HEK293 (cell line): ENCODE results near the gene MYOF.

Experiments
- CTCF ChIA-PET: fragments of 350-600 bp; formaldehyde crosslinking; extraction: SDS; loops from one replicate; lab custom pipeline; 2021; ENCODE audit warnings: antibody characterized with exemption; lab: Yijun Ruan, JAX
- POLR2A ChIA-PET: fragments of 300-600 bp; formaldehyde crosslinking; extraction: SDS; loops from one replicate; lab custom pipeline; 2020; ENCODE audit warnings: antibody characterized with exemption, inconsistent platforms; lab: Yijun Ruan, JAX
- H3K27ac ChIP-seq: fragments of 200-500 bp; sonication (Bioruptor generic); 2 replicates; pipeline ENCODE4 v1.5.1; 2014; ENCODE audit warnings: low read depth, low read length, control low read depth, inconsistent platforms; ENCODE audit errors: extremely low read depth
- H3K36me3 ChIP-seq, 2 experiments: fragments of 200-500 bp in 1 of 2; sonication (Bioruptor generic) in 1 of 2; 1 replicate in 1 of 2; 2 replicates in 1 of 2; pipeline ENCODE4 v1.5.1; 2014 to 2017; ENCODE audit warnings: inconsistent platforms in 2 of 2, low read length in 2 of 2; ENCODE audit not compliant: control insufficient read depth in 2 of 2, insufficient read depth in 1 of 2
- H3K4me1 ChIP-seq: fragments of 200-500 bp; sonication (Bioruptor generic); 2 replicates; pipeline ENCODE4 v1.5.1; 2014; ENCODE audit warnings: mild to moderate bottlenecking, low read length, inconsistent platforms; ENCODE audit not compliant: control insufficient read depth, insufficient read depth
- H3K4me3 ChIP-seq: 2 replicates; pipeline ENCODE4 v1.5.1; 2011; ENCODE audit warnings: low read depth, mild to moderate bottlenecking, control low read depth, low read length, moderate library complexity
- H3K9me3 ChIP-seq: fragments of 200-500 bp; sonication (Bioruptor generic); 2 replicates; pipeline ENCODE4 v1.5.1; 2014; ENCODE audit warnings: low read depth, low read length, inconsistent platforms; ENCODE audit not compliant: control insufficient read depth, insufficient read depth
- BCL6B ChIP-seq: fragments of 450-650 bp; formaldehyde crosslinking; IDR thresholded peaks from 2 replicates; pipeline ENCODE4 v1.5.1; 2017; ENCODE audit warnings: missing biosample characterization, missing genetic modification characterization
- GLIS2 ChIP-seq: fragments of 450-650 bp; formaldehyde crosslinking; IDR thresholded peaks from 2 replicates; pipeline ENCODE4 v1.5.1; 2016; ENCODE audit warnings: missing biosample characterization, missing genetic modification characterization
- SP3 ChIP-seq: fragments of 450-650 bp; formaldehyde crosslinking; IDR thresholded peaks from 2 replicates; pipeline ENCODE4 v1.5.1; 2016; ENCODE audit warnings: missing biosample characterization, missing genetic modification characterization
- YY1 ChIP-seq: fragments of 450-650 bp; formaldehyde crosslinking; IDR thresholded peaks from 2 replicates; pipeline ENCODE4 v1.5.1; 2018; ENCODE audit warnings: missing biosample characterization, missing genetic modification characterization
- ZBTB20 ChIP-seq: fragments of 450-650 bp; formaldehyde crosslinking; IDR thresholded peaks from 2 replicates; pipeline ENCODE4 v1.5.1; 2016; ENCODE audit warnings: missing biosample characterization, missing genetic modification characterization
- ZBTB8A ChIP-seq: fragments of 450-650 bp; formaldehyde crosslinking; IDR thresholded peaks from 2 replicates; pipeline ENCODE4 v1.5.1; 2016; ENCODE audit warnings: missing biosample characterization, missing genetic modification characterization
- ZNF10 ChIP-seq: fragments of 450-650 bp; formaldehyde crosslinking; IDR thresholded peaks from 2 replicates; pipeline ENCODE4 v1.5.1; 2017; ENCODE audit warnings: missing biosample characterization, missing genetic modification characterization
- ZNF112 ChIP-seq: fragments of 450-650 bp; formaldehyde crosslinking; IDR thresholded peaks from 2 replicates; pipeline ENCODE4 v1.5.0; 2017; ENCODE audit warnings: missing biosample characterization, missing genetic modification characterization
- ZNF169 ChIP-seq: fragments of 450-650 bp; formaldehyde crosslinking; IDR thresholded peaks from 2 replicates; pipeline ENCODE4 v1.5.1; 2016; ENCODE audit warnings: missing biosample characterization, missing genetic modification characterization
- ZNF202 ChIP-seq: fragments of 450-650 bp; formaldehyde crosslinking; IDR thresholded peaks from 2 replicates; pipeline ENCODE4 v1.5.1; 2016; ENCODE audit warnings: missing biosample characterization, missing genetic modification characterization, borderline replicate concordance
- ZNF239 ChIP-seq: fragments of 450-650 bp; formaldehyde crosslinking; IDR thresholded peaks from 2 replicates; pipeline ENCODE4 v1.5.1; 2016; ENCODE audit warnings: missing biosample characterization, missing genetic modification characterization
- ZNF248 ChIP-seq: fragments of 450-650 bp; formaldehyde crosslinking; IDR thresholded peaks from 2 replicates; pipeline ENCODE4 v1.5.1; 2017; ENCODE audit warnings: missing biosample characterization, missing genetic modification characterization
- ZNF341 ChIP-seq: fragments of 450-650 bp; formaldehyde crosslinking; IDR thresholded peaks from 2 replicates; pipeline ENCODE4; 2016; ENCODE audit warnings: low read depth, missing biosample characterization, missing genetic modification characterization
- ZNF350 ChIP-seq: fragments of 450-650 bp; formaldehyde crosslinking; IDR thresholded peaks from 2 replicates; pipeline ENCODE4 v1.5.0; 2017; ENCODE audit warnings: missing biosample characterization, mild to moderate bottlenecking, missing genetic modification characterization
- ZNF433 ChIP-seq: fragments of 450-650 bp; formaldehyde crosslinking; IDR thresholded peaks from 2 replicates; pipeline ENCODE4 v1.5.1; 2016; ENCODE audit warnings: missing biosample characterization, missing genetic modification characterization, low read depth
- ZNF529 ChIP-seq: fragments of 450-650 bp; formaldehyde crosslinking; IDR thresholded peaks from 2 replicates; pipeline ENCODE4 v1.5.1; 2017; ENCODE audit warnings: missing genetic modification characterization, missing biosample characterization; ENCODE audit not compliant: insufficient replicate concordance
- ZNF544 ChIP-seq: fragments of 450-650 bp; formaldehyde crosslinking; IDR thresholded peaks from 2 replicates; pipeline ENCODE4 v1.5.0; 2017; ENCODE audit warnings: missing biosample characterization, missing genetic modification characterization
- ZNF558 ChIP-seq: fragments of 450-650 bp; formaldehyde crosslinking; IDR thresholded peaks from 2 replicates; pipeline ENCODE4 v1.5.1; 2016; ENCODE audit warnings: missing biosample characterization, missing genetic modification characterization
- ZNF560 ChIP-seq: fragments of 450-650 bp; formaldehyde crosslinking; IDR thresholded peaks from 2 replicates; pipeline ENCODE4 v1.5.1; 2017; ENCODE audit warnings: missing biosample characterization, missing genetic modification characterization, borderline replicate concordance
- ZNF654 ChIP-seq: fragments of 450-650 bp; formaldehyde crosslinking; IDR thresholded peaks from 2 replicates; pipeline ENCODE4 v1.5.1; 2016; ENCODE audit warnings: low read depth, missing biosample characterization, missing genetic modification characterization
- ZNF747 ChIP-seq: fragments of 450-650 bp; formaldehyde crosslinking; IDR thresholded peaks from 2 replicates; pipeline ENCODE4 v1.5.1; 2016; ENCODE audit warnings: missing biosample characterization, missing genetic modification characterization
- ZNF768 ChIP-seq: fragments of 450-650 bp; formaldehyde crosslinking; IDR thresholded peaks from 2 replicates; pipeline ENCODE4 v1.5.1; 2018; ENCODE audit warnings: missing biosample characterization, mild to moderate bottlenecking, missing genetic modification characterization
- ZNF830 ChIP-seq: fragments of 450-650 bp; IDR thresholded peaks from 2 replicates; pipeline ENCODE4 v1.5.0; 2018; ENCODE audit warnings: missing biosample characterization, missing genetic modification characterization, low read depth, mild to moderate bottlenecking, moderate library complexity
- ZSCAN18 ChIP-seq: fragments of 450-650 bp; formaldehyde crosslinking; IDR thresholded peaks from 2 replicates; pipeline ENCODE4 v1.5.1; 2016; ENCODE audit warnings: missing biosample characterization, missing genetic modification characterization
- ZSCAN4 ChIP-seq: fragments of 450-650 bp; formaldehyde crosslinking; IDR thresholded peaks from 2 replicates; pipeline ENCODE4 v1.5.1; 2017; ENCODE audit warnings: missing biosample characterization, missing genetic modification characterization
- TF ChIP-seq, protein P1 (sequence below): fragments of 450-650 bp; formaldehyde crosslinking; optimal IDR thresholded peaks from 2 replicates; pipeline ENCODE3; 2016; ENCODE audit warnings: missing biosample characterization, mild to moderate bottlenecking, missing genetic modification characterization
- TF ChIP-seq, protein P2 (sequence below): fragments of 450-650 bp; formaldehyde crosslinking; IDR thresholded peaks from 2 replicates; pipeline ENCODE4 v1.5.1; 2016; ENCODE audit warnings: missing biosample characterization, missing genetic modification characterization
- TF ChIP-seq, protein P3 (sequence below): fragments of 450-650 bp; formaldehyde crosslinking; IDR thresholded peaks from 2 replicates; pipeline ENCODE4 v1.5.1; 2016; ENCODE audit warnings: missing biosample characterization, missing genetic modification characterization, low read depth

Gene MYOF

DNA sequence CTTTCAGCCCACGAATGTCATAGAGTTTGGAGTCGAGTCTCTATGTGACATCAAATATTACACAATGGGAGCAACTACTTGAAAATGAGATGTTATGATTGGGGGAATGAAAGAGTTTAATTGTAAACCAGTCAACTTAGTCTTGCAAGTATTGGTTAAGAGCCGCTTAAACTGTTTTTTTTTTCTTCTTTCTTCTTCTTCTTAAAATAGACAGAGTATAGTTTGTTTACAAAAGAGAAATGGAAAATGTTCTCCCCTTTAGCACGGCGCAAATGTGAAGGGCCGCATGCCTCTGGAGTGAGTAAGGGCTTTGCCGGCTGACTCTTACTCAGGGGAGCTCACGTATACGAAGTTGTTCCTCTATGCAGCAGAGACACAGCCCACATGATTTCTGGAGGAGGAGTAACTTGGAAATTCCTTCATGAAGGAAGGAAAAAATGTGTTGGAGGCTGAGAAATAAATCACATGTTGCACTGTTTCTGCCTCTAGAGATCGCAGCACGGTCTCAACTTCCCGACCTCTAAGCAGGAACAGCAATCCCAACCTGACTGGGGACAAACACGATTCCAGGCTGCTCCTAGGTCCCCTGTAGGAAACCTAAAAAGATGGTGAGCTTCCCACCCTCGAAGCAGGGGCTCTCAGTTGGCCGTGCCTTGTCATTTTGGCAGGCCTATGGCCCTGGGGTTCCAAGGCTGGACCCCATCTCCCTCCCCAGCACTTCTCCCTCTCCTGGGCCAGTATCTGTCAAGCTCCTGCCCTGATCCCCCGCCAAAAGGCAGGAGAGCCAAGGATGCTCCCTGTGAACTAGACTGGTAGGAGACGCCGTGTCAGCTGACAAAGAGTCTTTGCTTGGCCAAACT is 44.8 kb downstream of the MYOF start:
- no peaks in the 10 kb centered on the region for H3K36me3 ChIP-seq
- peak overlapping the region; percentile 6; the same call in 1 of the 2 replicates for H3K4me3 ChIP-seq
- CTCF ChIA-PET = interaction anchor here (1.0 to 2.3 kb wide), 5 partner anchors 9 to 61 kb away, joined by 3 to 11 read pairs (median 5); partner anchors contain the start of gene MYOF
- POLR2A ChIA-PET = interaction anchor here (0.6 to 2.3 kb wide), 9 partner anchors 9 to 1084 kb away, joined by 3 to 14 read pairs (median 5); partner anchors contain the start of genes CEP55 and MYOF
- H3K4me1 ChIP-seq = peaks cover 10% of the 10 kb centered on the region
- 0 out of 2 replicates have a peak overlapping the region, but pooled peaks have one; percentile 8 for H3K27ac ChIP-seq
- no peaks in the 10 kb centered on the region for H3K9me3 ChIP-seq
- TF ChIP-seq ZNF112 (no peak), ZNF248 (no peak), YY1 (tag by site-specific recombination) (no peak), ZNF341 (tag by site-specific recombination) (peak; percentile 49), ZNF350 (tag by site-specific recombination) (no peak), GLIS2 (no peak), ZNF202 (no peak), ZNF830 (tag by site-specific recombination) (no peak), ZNF558 (tag by site-specific recombination) (peak; percentile 23; the same call in 1 of the 2 replicates), ZNF529 (no peak), ZNF768 (no peak), ZSCAN4 (tag by site-specific recombination) (no peak), ZNF239 (no peak), ZNF560 (tag by site-specific recombination) (no peak), ZNF169 (tag by site-specific recombination) (no peak), ZNF544 (tag by site-specific recombination) (no peak), ZNF10 (tag by site-specific recombination) (no peak), ZNF433 (no peak), ZNF747 (tag by site-specific recombination) (no peak), ZSCAN18 (tag by site-specific recombination) (no peak), SP3 (tag by site-specific recombination) (no peak), ZBTB20 (no peak), ZBTB8A (tag by site-specific recombination) (no peak), ZNF654 (tag by site-specific recombination) (no peak), BCL6B (no peak)
- TF ChIP-seq, protein P1, sequence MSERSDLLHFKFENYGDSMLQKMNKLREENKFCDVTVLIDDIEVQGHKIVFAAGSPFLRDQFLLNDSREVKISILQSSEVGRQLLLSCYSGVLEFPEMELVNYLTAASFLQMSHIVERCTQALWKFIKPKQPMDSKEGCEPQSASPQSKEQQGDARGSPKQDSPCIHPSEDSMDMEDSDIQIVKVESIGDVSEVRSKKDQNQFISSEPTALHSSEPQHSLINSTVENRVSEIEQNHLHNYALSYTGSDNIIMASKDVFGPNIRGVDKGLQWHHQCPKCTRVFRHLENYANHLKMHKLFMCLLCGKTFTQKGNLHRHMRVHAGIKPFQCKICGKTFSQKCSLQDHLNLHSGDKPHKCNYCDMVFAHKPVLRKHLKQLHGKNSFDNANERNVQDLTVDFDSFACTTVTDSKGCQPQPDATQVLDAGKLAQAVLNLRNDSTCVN = no peak
- TF ChIP-seq, protein P2, sequence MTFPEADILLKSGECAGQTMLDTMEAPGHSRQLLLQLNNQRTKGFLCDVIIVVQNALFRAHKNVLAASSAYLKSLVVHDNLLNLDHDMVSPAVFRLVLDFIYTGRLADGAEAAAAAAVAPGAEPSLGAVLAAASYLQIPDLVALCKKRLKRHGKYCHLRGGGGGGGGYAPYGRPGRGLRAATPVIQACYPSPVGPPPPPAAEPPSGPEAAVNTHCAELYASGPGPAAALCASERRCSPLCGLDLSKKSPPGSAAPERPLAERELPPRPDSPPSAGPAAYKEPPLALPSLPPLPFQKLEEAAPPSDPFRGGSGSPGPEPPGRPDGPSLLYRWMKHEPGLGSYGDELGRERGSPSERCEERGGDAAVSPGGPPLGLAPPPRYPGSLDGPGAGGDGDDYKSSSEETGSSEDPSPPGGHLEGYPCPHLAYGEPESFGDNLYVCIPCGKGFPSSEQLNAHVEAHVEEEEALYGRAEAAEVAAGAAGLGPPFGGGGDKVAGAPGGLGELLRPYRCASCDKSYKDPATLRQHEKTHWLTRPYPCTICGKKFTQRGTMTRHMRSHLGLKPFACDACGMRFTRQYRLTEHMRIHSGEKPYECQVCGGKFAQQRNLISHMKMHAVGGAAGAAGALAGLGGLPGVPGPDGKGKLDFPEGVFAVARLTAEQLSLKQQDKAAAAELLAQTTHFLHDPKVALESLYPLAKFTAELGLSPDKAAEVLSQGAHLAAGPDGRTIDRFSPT (tag by site-specific recombination) = no peak
- TF ChIP-seq, protein P3, sequence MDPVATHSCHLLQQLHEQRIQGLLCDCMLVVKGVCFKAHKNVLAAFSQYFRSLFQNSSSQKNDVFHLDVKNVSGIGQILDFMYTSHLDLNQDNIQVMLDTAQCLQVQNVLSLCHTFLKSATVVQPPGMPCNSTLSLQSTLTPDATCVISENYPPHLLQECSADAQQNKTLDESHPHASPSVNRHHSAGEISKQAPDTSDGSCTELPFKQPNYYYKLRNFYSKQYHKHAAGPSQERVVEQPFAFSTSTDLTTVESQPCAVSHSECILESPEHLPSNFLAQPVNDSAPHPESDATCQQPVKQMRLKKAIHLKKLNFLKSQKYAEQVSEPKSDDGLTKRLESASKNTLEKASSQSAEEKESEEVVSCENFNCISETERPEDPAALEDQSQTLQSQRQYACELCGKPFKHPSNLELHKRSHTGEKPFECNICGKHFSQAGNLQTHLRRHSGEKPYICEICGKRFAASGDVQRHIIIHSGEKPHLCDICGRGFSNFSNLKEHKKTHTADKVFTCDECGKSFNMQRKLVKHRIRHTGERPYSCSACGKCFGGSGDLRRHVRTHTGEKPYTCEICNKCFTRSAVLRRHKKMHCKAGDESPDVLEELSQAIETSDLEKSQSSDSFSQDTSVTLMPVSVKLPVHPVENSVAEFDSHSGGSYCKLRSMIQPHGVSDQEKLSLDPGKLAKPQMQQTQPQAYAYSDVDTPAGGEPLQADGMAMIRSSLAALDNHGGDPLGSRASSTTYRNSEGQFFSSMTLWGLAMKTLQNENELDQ (tag by site-specific recombination) = no peak
